NT2/D1 (cell line): ENCODE measurements around the gene LYPLAL1.

Source experiments
- DNase-seq: peaks from one replicate; pipeline ENCODE4 v3.0.0-alpha.2; 2011; ENCODE audit warnings: low read depth, low spot score
- H3K27me3 ChIP-seq: 2 replicates; pipeline ENCODE4 v1.6.0; 2011; ENCODE audit warnings: mild to moderate bottlenecking; ENCODE audit not compliant: insufficient read length, insufficient read depth
- H3K36me3 ChIP-seq: 2 replicates; pipeline ENCODE4 v1.6.1; 2011; ENCODE audit warnings: mild to moderate bottlenecking, low read length, mixed read lengths; ENCODE audit not compliant: insufficient read depth, insufficient read length
- H3K4me1 ChIP-seq: 2 replicates; pipeline ENCODE4 v1.5.1; 2011; ENCODE audit not compliant: insufficient read depth, insufficient read length
- H3K4me3 ChIP-seq: 2 replicates; pipeline ENCODE4 v1.5.1; 2011; ENCODE audit warnings: low read depth; ENCODE audit not compliant: insufficient read length
- H3K9ac ChIP-seq: 2 replicates; pipeline ENCODE4 v1.6.0; 2011; ENCODE audit warnings: low read depth; ENCODE audit not compliant: insufficient read length
- H3K9me3 ChIP-seq: 2 replicates; pipeline ENCODE4 v1.5.1; 2011; ENCODE audit warnings: mild to moderate bottlenecking, low read length; ENCODE audit not compliant: insufficient read depth
- SUZ12 ChIP-seq: IDR thresholded peaks from 2 replicates; pipeline ENCODE4 v1.6.1; 2011; ENCODE audit not compliant: insufficient read length, insufficient read depth; ENCODE audit errors: extremely low read depth
- YY1 ChIP-seq: IDR thresholded peaks from 2 replicates; pipeline ENCODE4 v1.6.1; 2011; ENCODE audit not compliant: insufficient read length, insufficient read depth
- ZNF274 ChIP-seq: IDR thresholded peaks from 2 replicates; pipeline ENCODE4 v1.6.1; 2011; ENCODE audit warnings: mild to moderate bottlenecking, low read depth, low read length

The LYPLAL1 gene

DNA sequence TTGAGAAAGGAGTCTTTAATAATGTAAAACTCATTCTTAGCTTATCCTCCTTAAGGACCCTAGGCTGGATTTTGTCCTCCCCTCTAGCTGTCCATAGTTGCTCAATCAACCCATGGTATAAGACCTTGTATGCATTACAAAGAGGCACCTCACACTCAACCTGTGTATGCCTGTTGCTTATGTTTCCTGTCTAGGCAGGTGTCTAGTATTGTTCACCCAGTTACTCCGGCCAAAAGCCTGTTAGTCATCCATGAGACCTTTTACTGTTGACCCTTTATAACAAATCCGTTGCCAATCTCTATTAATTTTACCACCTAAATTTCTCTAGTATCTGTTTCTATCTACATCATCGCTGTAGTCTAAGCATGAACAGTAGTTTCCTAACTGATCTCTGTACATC lies 3.7 kb downstream of the LYPLAL1 start:
- Histone ChIP-seq H3K27me3 (no peaks in the 10 kb centered on the region), H3K9ac (no peak overlapping the region), H3K4me1 (no peaks in the 10 kb centered on the region), H3K4me3 (no peak overlapping the region), H3K9me3 (no peaks in the 10 kb centered on the region), H3K36me3 (peaks cover 55% of the 10 kb centered on the region)
- TF ChIP-seq SUZ12 (no peak), ZNF274 (no peak), YY1 (no peak)
- DNase-seq, result no peak

DNA sequence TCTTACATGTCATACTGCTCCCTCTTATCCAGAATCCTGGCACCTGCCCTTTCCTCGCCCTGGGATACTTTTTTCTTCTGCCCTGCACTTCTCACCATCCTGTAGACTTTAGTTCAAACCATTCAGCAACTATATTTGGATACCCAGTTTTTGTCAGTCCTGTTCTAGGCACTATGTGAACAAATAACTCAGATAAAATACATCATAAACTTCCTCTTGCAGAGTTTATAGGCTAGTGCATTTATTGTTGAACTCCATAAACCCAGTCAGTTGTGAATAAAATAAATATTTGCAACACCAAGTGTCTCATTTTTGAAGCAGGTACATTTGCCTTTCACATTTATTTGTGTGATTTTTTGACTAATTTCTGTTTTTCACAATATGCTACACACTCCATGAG lies 4.3 kb downstream of the LYPLAL1 start:
- Histone ChIP-seq H3K4me3 (no peak overlapping the region), H3K4me1 (no peaks in the 10 kb centered on the region), H3K9me3 (no peaks in the 10 kb centered on the region), H3K27me3 (no peaks in the 10 kb centered on the region), H3K36me3 (peaks cover 56% of the 10 kb centered on the region), H3K9ac (no peak overlapping the region)
- DNase-seq, result no peak
- TF ChIP-seq YY1 (no peak), SUZ12 (no peak), ZNF274 (no peak)

DNA sequence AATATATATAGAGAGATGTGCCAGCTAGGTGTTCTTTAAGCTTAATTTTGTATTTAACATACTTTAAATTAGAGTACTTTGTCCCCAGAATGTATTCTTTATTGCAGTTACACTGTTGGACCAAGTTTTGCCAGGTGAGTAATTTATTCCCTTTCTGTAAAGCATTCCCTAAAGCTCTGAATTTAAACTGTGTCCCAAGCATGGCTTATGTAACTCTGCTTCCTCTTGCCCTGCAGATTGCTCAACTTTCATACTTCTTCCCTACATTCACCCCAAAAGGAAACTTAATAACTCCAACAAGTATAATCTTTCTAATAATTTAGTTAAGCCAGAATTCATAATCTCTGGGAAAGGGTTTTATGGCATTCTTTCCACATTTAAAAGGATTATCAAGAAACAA lies 5.6 kb downstream of the LYPLAL1 start:
- no peaks in the 10 kb centered on the region for H3K27me3 ChIP-seq
- H3K4me3 ChIP-seq, result no peak overlapping the region
- H3K4me1 ChIP-seq, result no peaks in the 10 kb centered on the region
- H3K9me3 ChIP-seq, result no peaks in the 10 kb centered on the region
- H3K9ac ChIP-seq, result no peak overlapping the region
- peaks cover 56% of the 10 kb centered on the region for H3K36me3 ChIP-seq
- TF ChIP-seq YY1, result no peak
- TF ChIP-seq ZNF274, result no peak
- no peak for TF ChIP-seq SUZ12
- DNase-seq, result no peak

DNA sequence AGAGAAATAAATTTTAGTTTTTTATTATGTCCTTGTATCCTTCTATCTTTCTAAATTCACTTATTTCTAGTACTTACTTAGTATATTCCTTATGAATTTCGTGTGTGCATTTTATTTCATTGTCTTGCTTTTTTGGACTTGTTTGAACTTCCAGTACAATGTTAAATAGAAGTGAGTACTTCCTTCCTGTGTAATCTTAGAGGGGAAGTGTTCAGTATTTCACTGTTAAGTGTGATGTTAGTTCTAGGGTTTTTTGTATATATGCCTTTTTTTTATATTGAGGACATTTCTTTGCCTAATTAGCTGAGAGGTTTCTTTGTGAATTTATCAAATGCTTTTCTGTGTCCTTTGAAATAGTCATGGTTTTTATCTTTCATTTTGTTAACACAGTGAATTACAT lies 10.7 kb downstream of the LYPLAL1 start:
- peaks cover 28% of the 10 kb centered on the region for H3K36me3 ChIP-seq
- H3K27me3 ChIP-seq, result no peaks in the 10 kb centered on the region
- TF ChIP-seq ZNF274, result no peak
- no peak for TF ChIP-seq SUZ12
- no peak for TF ChIP-seq YY1
- H3K4me3 ChIP-seq, result no peak overlapping the region
- H3K9me3 ChIP-seq, result no peaks in the 10 kb centered on the region
- DNase-seq, result no peak
- no peak overlapping the region for H3K9ac ChIP-seq
- H3K4me1 ChIP-seq, result no peaks in the 10 kb centered on the region

DNA sequence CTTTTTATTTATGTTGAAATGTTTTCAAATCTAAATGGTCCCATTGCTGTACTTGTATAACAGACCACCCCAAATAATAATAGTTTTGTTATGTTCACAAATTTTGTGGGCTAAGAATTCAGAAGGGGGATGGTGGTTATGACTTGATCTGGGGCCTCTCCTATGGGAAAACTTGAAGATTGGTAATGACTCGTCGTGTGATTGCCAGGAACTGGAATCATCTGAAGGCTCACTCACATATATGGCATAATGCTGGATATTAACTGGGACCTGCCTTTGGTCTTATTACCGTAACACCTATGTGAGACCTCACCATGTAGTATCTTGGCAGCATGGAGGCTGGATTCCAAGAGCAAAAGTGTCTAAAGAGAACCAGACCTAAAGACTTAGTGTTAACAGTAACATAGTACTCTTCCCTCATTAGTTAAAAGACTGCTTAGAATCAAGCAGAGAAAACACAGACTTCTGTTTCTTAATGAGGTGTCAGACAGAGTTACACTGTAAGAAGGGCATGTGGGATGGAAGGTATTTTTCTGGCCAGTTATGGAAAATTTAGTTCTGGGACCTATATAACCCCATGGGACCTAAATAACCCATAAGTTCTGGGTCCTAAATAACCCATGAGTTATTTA lies 11.9 kb downstream of the LYPLAL1 start:
- no peaks in the 10 kb centered on the region for H3K9me3 ChIP-seq
- TF ChIP-seq SUZ12 (no peak), YY1 (no peak), ZNF274 (no peak)
- H3K27me3 ChIP-seq, result no peaks in the 10 kb centered on the region
- no peak overlapping the region for H3K4me3 ChIP-seq
- peaks cover 16% of the 10 kb centered on the region for H3K36me3 ChIP-seq
- H3K9ac ChIP-seq, result no peak overlapping the region
- H3K4me1 ChIP-seq, result no peaks in the 10 kb centered on the region
- no peak for DNase-seq

DNA sequence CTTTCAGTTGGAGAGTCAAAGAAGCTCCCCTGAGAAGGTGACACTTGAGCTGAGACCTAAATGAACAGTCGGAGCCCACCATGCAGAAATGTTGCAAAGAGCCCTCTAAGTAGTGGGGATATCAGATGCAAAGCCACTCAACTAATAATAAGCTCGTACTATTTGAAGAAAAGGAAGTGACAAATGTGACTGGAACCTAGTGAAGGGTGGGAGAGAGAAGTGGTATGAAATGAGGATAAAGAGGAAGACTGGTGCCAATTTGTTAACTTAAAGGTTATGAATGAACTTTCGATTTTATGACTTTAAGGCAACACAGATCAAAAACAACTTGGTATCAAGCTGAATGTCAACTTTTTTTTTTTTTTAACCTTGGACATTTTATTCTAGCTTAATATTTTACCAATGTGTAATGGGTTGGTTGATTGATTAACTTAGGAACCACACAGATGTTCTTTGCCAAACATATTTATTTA lies 14.7 kb downstream of the LYPLAL1 start:
- Histone ChIP-seq H3K9ac (no peak overlapping the region), H3K36me3 (no peaks in the 10 kb centered on the region)

DNA sequence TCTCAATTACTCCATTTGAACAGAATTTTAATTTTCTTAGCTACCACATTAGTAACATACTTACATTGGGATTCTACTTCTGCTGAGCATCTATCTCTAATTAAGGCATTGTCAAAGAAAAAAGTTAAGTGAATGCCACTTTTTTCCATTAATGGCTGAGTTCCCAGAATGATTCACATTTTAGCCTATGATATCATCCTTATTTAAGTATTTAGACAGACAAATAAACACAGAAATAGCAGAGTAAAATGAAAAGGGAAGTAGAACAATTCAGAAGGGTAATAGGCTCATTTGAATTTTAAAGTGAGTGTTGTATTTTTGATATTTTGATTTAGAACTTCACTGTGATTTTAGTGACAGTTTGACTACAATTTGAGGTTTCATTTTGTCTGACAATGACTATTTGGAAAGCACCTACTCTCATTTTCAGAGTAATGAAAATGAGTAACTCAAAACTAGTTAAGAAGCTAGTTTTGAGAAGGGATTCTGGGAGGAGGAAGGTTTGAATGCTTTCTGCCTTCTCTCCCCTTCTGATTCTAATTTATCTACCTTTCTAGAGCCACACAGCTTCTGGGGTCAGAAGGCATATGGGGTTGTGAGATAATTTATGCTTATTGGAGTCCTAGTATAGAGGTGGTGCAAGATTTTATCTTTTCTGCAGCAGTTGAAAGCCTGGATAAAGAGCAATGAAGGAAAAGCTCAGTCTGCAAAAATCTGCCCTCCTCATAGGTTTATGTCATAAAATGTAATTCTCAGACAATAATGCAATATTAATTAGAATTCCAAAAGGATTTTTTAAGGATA lies 15.5 kb downstream of the LYPLAL1 start:
- Histone ChIP-seq H3K4me3 (no peak overlapping the region), H3K4me1 (no peaks in the 10 kb centered on the region), H3K36me3 (no peaks in the 10 kb centered on the region), H3K27me3 (no peaks in the 10 kb centered on the region), H3K9me3 (no peaks in the 10 kb centered on the region), H3K9ac (no peak overlapping the region)
- DNase-seq, result no peak
- no peak for TF ChIP-seq ZNF274
- no peak for TF ChIP-seq SUZ12
- TF ChIP-seq YY1, result no peak

More for the DNA sequence above, 14.7 kb downstream of the LYPLAL1 start:
- Histone ChIP-seq H3K4me3 (no peak overlapping the region), H3K9me3 (no peaks in the 10 kb centered on the region), H3K27me3 (no peaks in the 10 kb centered on the region), H3K4me1 (no peaks in the 10 kb centered on the region)
- TF ChIP-seq ZNF274 (no peak), YY1 (no peak), SUZ12 (no peak)
- no peak for DNase-seq
